Skeletal muscle tissue (tissue), 4 donors: ENCODE results near the gene ADAMTS9. TPM values are rescaled to one million over a fixed set of nuclear protein-coding genes. Genes with fewer than 3 reads are reported as not detected.
A peak's percentile ranks its signal among the peaks of the same experiment; 100 is the strongest.
"Not testable (repeated sequence)": the region's sequence is repeated elsewhere in the genome, so short reads cannot be mapped to it uniquely, and the experiment has no call there.

Experiments used
- H3K27ac ChIP-seq: one replicate; pipeline ENCODE4 v1.7.0; 2013; ENCODE audit warnings: mild to moderate bottlenecking, low read depth, low read length, inconsistent platforms
- H3K27me3 ChIP-seq, 3 donors: one replicate each; pipeline ENCODE4 v1.7.0; 2013; ENCODE audit warnings: low read length in 3 of 3; ENCODE audit not compliant: control insufficient read depth in 3 of 3, insufficient read depth in 3 of 3
- H3K36me3 ChIP-seq, 3 donors: one replicate each; pipeline ENCODE4 v1.7.0; 2013; ENCODE audit warnings: low read length in 3 of 3; ENCODE audit not compliant: control insufficient read depth in 3 of 3, insufficient read depth in 3 of 3
- H3K4me1 ChIP-seq, 3 donors: one replicate each; pipeline ENCODE4 v1.7.0; 2013; ENCODE audit warnings: low read length in 3 of 3, mild to moderate bottlenecking in 3 of 3; ENCODE audit not compliant: control insufficient read depth in 3 of 3, insufficient read depth in 3 of 3
- H3K4me3 ChIP-seq, 3 donors: one replicate each; pipeline ENCODE4 v1.7.0; 2013; ENCODE audit warnings: low read length in 3 of 3
- H3K9ac ChIP-seq, 3 donors: one replicate each; pipeline ENCODE4 v1.7.0; 2013; ENCODE audit warnings: low read length in 3 of 3, mild to moderate bottlenecking in 3 of 3, moderate library complexity in 2 of 3, low read depth in 1 of 3
- H3K9me3 ChIP-seq, 3 donors: one replicate each; pipeline ENCODE4 v1.7.0; 2013; ENCODE audit warnings: low read length in 3 of 3; ENCODE audit not compliant: control insufficient read depth in 3 of 3
- total RNA-seq: library from RNA; depleted of rRNA; stranded (reverse); fragments of >200 nt; gene quantifications from one replicate; pipeline ENCODE4 v1.2.3, GENCODE V29; 2014
- donor health status: Osteomylitis.

The ADAMTS9 gene
- total RNA-seq, 1 donor from 2014 or later, result 106 TPM

DNA sequence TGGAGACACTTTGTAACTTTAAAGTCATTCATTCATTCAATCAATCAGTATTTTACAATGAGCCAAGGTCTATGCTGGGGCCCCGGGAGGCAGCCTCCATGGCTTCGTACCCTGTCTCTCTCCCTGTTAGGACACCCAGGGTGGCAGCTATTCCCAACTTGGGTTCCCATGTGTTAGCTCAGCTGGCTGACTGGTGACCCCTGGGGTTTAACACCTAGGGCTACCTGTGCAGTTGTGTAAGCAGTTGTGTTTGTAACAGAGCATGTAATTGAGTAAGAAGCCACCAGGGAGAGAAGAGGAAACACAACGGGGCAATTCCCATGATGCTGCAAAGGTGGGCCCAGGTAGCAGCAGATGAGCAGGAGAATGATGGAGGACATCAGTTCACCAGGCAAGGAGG lies 132.4 kb downstream of the ADAMTS9 start:
- H3K4me1 ChIP-seq, result no peaks in the 10 kb centered on the region
- H3K27me3 ChIP-seq, result no peaks in the 10 kb centered on the region
- H3K9me3 ChIP-seq, result no peaks in the 10 kb centered on the region
- H3K9ac ChIP-seq, result no peak overlapping the region
- no peak overlapping the region for H3K4me3 ChIP-seq
- H3K27ac ChIP-seq, result no peak overlapping the region
- H3K36me3 ChIP-seq, result peaks cover 10 to 27% (median 24%) of the 10 kb centered on the region in 3 donors

- peaks cover 0 to 4% (median 0%) of the 10 kb centered on the region in 3 donors for H3K4me1 ChIP-seq
- no peaks in the 10 kb centered on the region for H3K27me3 ChIP-seq
- H3K36me3 ChIP-seq, result peaks cover 10 to 22% (median 17%) of the 10 kb centered on the region in 3 donors
- H3K27ac ChIP-seq, result no peak overlapping the region
- no peak overlapping the region for H3K4me3 ChIP-seq
- H3K9me3 ChIP-seq, result no peaks in the 10 kb centered on the region
- no peak overlapping the region for H3K9ac ChIP-seq
Observed at GRCh38 chr3:64554096-64554920, 133.5 kb downstream of the ADAMTS9 start.

DNA sequence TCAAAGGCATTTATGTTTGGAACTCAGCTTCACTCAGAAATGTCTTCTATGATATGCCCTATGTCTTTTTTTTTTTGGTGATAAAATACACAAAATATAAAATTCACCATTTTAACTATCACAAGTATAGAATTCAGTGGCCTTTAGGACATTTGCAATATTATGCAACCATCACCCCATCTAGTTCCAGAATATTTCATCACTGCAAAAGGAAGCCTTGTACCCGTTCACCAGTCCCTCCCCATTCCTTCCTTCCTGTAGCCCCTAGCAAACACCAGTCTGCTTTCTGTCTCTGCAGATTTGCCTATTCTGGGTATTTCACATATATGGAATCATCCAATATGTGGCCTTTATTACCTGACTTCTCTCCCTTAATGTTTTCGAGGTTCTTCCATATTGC lies 134.8 kb downstream of the ADAMTS9 start:
- Histone ChIP-seq H3K36me3 (peaks cover 3 to 13% (median 13%) of the 10 kb centered on the region in 3 donors), H3K9ac (no peak overlapping the region), H3K27me3 (no peaks in the 10 kb centered on the region), H3K4me1 (peaks cover 9 to 17% (median 10%) of the 10 kb centered on the region in 3 donors), H3K4me3 (no peak overlapping the region), H3K27ac (no peak overlapping the region), H3K9me3 (no peaks in the 10 kb centered on the region)

DNA sequence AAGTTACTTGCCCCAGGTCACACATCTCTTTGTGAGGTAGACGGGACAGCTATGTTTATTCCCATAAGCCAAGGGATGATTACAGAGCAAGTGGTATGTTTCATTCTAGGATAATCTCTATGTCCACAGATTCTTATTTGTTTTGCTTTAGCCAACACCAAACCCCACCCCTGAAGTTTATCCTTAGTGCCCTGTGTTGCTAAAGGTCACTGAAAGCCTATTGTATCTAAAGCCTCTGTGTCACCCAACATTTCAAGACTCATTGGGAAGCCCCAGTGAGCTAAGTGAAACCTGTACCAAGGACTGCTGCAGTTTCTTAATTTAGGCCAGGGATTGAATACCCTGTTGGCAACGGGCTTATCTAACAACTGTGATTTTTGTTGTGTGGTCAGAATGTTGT lies 135.6 kb downstream of the ADAMTS9 start:
- Histone ChIP-seq H3K36me3 (peaks cover 3 to 13% (median 7%) of the 10 kb centered on the region in 3 donors), H3K9me3 (no peaks in the 10 kb centered on the region), H3K4me1 (peaks cover 12 to 21% (median 17%) of the 10 kb centered on the region in 3 donors), H3K27me3 (no peaks in the 10 kb centered on the region), H3K27ac (no peak overlapping the region), H3K9ac (no peak overlapping the region), H3K4me3 (no peak overlapping the region)

DNA sequence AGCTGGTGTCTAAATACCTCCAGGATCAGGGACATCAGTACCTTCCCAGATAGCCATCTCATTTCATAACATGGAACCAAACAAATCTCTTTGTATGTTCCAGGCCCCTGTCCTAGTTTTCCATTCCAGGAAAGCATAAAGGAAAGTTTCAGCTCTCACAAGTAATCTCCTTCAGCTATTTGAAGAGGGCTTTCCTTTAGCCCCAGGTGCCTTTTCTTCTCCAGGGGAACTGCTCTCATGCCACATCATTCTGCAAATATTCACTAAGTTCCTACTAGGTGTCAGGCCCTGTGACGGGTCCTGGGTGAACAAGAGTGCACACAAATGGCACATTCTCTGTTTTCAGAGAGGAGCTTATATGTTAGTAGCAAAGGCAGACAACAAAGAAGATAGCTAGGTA lies 136.1 kb downstream of the ADAMTS9 start:
- H3K36me3 ChIP-seq, result peaks cover 3 to 13% (median 4%) of the 10 kb centered on the region in 3 donors
- no peak overlapping the region for H3K4me3 ChIP-seq
- H3K27ac ChIP-seq, result no peak overlapping the region
- H3K4me1 ChIP-seq, result peaks cover 15 to 24% (median 18%) of the 10 kb centered on the region in 3 donors
- no peaks in the 10 kb centered on the region for H3K27me3 ChIP-seq
- no peaks in the 10 kb centered on the region for H3K9me3 ChIP-seq
- H3K9ac ChIP-seq, result no peak overlapping the region

DNA sequence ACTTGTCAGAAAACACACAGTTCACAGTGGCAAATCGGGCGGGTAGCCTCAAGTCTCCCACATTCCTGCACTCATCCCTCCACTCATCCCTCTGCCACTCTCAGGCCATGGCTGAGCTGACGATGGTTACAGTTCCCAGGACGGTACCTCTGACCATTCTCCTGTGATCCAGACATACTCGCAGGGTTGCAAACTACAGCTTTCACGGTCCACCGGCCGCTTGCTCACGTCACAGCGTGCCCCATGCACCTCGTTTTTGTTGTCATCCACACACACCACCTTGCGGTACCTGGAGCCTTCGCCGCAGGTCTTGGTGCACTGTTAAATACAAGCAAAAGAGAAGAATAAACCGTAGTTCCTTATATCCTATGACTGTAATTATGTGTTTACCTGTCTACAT lies 137.1 kb downstream of the ADAMTS9 start:
- no peak overlapping the region for H3K4me3 ChIP-seq
- H3K36me3 ChIP-seq, result peaks cover 3 to 15% (median 6%) of the 10 kb centered on the region in 3 donors
- no peaks in the 10 kb centered on the region for H3K9me3 ChIP-seq
- H3K27me3 ChIP-seq, result no peaks in the 10 kb centered on the region
- H3K4me1 ChIP-seq, result peaks cover 15 to 24% (median 18%) of the 10 kb centered on the region in 3 donors
- no peak overlapping the region for H3K27ac ChIP-seq
- H3K9ac ChIP-seq, result no peak overlapping the region

DNA sequence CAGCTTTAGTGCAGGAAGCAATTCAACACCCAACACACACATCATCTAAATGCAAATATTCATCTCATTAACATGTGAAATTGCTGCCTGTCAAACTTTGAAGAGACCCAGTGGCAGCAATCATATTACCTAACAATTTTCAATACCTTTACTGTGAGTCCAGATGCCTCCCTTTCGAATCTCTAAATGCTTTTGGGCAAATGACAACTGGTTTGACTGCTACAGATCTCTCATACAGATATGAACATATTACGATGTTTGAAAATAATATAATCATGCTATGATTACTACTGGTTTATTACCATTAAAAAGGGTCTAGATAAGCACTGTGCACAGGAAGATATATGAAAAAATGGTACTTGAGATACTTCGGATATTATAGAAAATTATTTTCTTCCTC lies 137.9 kb downstream of the ADAMTS9 start:
- no peak overlapping the region for H3K4me3 ChIP-seq
- H3K36me3 ChIP-seq, result peaks cover 2 to 13% (median 3%) of the 10 kb centered on the region in 3 donors
- H3K27ac ChIP-seq, result no peak overlapping the region
- H3K9ac ChIP-seq, result no peak overlapping the region
- H3K27me3 ChIP-seq, result no peaks in the 10 kb centered on the region
- no peaks in the 10 kb centered on the region for H3K9me3 ChIP-seq
- peaks cover 15 to 24% (median 18%) of the 10 kb centered on the region in 3 donors for H3K4me1 ChIP-seq

- Histone ChIP-seq H3K4me1 (peaks cover 15 to 24% (median 18%) of the 10 kb centered on the region in 3 donors), H3K9ac (peak overlapping the region in 1 of 3 donors; percentile 15), H3K4me3 (peak overlapping the region in 1 of 3 donors; percentile 1), H3K9me3 (no peaks in the 10 kb centered on the region), H3K27me3 (no peaks in the 10 kb centered on the region), H3K36me3 (peaks cover 2 to 13% (median 3%) of the 10 kb centered on the region in 3 donors), H3K27ac (peak overlapping the region; percentile 39)
Observed at GRCh38 chr3:64548200-64548889, 139.5 kb downstream of the ADAMTS9 start.

- no peak overlapping the region for H3K4me3 ChIP-seq
- no peaks in the 10 kb centered on the region for H3K27me3 ChIP-seq
- no peak overlapping the region for H3K9ac ChIP-seq
- peaks cover 2 to 13% (median 3%) of the 10 kb centered on the region in 3 donors for H3K36me3 ChIP-seq
- H3K4me1 ChIP-seq, result peaks cover 15 to 24% (median 18%) of the 10 kb centered on the region in 3 donors
- no peak overlapping the region for H3K27ac ChIP-seq
- no peaks in the 10 kb centered on the region for H3K9me3 ChIP-seq
Observed at GRCh38 chr3:64546856-64547255, 140.9 kb downstream of the ADAMTS9 start.

- not testable (repeated sequence) for H3K27ac ChIP-seq, H3K4me3 ChIP-seq, H3K27me3 ChIP-seq, H3K9me3 ChIP-seq, H3K9ac ChIP-seq
- Histone ChIP-seq H3K36me3 (peaks cover 9 to 20% (median 13%) of the 10 kb centered on the region in 3 donors), H3K4me1 (peaks cover 15 to 24% (median 18%) of the 10 kb centered on the region in 3 donors)
Observed at GRCh38 chr3:64545239-64545638, 142.6 kb downstream of the ADAMTS9 start.
